GM19099 (cell line): ENCODE measurements around the gene RNF8.

Experiments
- POLR2A ChIP-seq: IDR thresholded peaks from 3 replicates; pipeline ENCODE4 v1.6.1; 2011; ENCODE audit warnings: low read depth; ENCODE audit not compliant: insufficient read length; ENCODE audit errors: extremely low read depth

RNF8 gene, protein sequence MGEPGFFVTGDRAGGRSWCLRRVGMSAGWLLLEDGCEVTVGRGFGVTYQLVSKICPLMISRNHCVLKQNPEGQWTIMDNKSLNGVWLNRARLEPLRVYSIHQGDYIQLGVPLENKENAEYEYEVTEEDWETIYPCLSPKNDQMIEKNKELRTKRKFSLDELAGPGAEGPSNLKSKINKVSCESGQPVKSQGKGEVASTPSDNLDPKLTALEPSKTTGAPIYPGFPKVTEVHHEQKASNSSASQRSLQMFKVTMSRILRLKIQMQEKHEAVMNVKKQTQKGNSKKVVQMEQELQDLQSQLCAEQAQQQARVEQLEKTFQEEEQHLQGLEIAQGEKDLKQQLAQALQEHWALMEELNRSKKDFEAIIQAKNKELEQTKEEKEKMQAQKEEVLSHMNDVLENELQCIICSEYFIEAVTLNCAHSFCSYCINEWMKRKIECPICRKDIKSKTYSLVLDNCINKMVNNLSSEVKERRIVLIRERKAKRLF

GRCh38 chr6:37353761-37354525, at the start of gene RNF8:
Gene RNF8, plus strand, starts transcription at chr6:37353983. Its CDS starts 182 bp downstream, at chr6:37354165.
- TF ChIP-seq POLR2A, result peak; percentile 79

DNA sequence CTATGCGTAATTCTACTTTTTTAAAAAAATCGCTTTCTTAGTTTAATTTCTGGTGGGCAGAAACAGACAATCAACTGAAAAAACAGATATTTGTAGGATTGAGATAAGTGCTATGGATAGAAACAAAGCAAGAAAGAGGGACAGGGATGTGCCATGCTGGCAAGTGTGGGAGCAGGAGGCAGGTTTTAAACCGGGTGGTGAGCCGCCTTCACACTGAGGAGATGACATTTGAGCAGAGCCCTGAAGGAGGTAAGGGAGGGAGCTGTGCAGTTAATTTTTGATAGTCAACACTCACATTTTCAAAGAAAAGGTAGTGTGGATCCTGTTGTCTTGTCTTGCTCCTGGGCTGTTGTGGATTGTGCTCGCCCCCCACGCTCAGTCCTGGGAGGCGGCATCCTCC, 49.0 kb upstream of the RNF8 start:
- TF ChIP-seq POLR2A, result no peak

DNA sequence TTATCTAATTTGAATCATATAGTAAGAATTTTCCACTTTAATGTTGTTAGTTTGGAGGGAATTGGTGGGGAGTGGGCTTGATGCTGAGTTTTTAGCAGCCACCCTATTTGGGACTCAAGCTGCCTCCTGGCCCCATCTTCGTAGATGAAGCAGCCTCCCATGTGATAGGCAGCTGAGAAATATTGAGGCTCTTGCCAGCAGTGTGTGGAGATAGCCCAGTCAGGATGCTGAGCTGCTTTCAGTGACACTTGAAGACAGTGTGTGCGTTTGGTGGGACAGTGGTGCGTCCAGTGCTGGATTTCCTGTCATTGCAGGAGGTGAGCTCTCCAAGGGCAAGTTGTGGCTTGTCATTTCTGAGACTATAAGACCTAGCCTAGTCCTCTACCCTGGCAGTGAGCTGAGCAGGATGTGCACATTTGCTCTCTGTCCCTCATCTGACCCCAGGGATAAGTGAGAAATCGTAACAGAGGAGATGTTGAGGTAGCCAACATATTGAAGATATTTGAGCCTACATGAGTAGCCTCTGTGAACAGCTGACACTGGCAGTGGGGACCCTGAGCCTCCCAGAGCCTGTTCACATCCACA, 47.9 kb upstream of the RNF8 start:
- TF ChIP-seq POLR2A, result no peak

DNA sequence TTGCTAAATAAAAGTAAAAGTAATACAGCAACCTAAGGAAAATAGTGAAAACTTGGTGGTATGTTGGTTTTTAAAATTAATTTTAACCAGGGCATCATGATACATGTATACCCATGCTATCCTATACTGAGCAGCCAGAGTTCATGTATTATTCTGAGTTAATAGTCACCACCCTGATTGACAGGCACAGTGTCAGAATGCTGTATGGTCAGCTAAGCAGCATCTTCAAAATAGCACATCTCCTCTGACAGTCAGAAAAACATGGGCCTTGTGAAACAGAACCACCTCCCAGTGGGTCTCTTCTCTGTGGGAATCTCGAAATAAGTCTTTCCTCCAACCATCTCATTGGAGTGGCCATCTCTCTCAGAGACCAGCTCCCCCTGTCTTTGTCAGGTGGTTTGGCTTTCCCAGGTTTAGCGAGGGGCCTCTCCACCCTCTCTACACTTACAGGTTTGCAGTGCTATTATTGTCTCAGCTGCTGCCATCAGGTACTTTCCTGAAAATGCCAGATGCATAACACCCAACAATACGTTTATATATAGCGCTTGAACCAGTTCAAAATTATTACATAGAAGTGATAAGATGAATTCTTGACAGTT, 47.1 kb upstream of the RNF8 start:
- no peak for TF ChIP-seq POLR2A

DNA sequence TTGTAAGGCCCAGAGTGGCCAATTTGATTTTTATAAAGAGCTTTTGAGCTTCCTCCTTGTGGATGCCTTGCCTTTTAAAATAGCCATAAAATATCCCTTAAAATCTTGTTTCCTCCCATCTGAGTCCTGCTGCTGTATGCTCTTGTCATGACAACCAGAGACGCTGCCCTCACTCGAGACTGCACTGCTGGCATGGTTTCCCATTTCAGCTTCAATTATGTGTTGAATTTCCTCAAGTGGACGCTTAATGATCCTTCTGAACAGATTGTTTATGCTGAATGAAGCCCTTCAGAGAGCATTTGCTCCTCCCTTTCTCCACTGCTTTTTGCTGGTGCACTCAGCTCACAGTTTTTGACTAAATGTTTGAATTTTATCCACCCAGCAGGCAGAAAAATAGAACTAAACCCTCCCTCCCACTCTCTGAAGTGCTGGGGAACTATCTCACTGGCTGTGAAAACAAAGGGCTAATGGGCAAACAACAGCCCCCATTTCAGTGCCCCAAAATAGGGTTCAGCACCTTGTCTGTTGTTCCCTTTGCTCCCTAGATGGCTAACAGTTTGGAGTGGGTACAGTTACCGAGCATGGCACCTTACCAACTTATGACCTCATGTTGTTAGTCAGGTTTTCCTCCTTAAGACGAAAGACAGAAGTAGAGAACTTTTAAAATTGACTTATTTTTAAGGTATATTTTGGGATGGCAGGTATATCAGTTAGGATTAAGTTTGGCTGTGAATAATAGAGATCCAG, 45.5 kb upstream of the RNF8 start:
- no peak for TF ChIP-seq POLR2A

DNA sequence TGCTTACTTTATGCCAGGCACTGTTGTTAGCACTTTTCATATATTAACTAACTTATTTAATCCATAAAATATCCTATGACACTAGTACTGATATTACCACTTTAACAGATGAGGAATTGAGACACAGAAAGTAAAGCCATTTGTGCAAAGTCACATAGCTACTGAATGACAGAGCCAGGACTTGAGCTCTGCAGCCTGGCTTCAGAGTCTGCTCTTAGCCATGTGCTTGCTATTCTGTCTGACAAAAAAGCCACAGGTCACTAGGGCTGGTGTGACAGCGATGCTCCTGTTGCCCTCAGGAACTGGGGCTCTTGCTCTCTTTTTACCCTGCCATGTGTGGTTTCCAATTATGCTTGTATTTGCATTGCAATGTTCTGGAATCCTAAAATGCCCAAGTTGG, 44.7 kb upstream of the RNF8 start:
- no peak for TF ChIP-seq POLR2A

DNA sequence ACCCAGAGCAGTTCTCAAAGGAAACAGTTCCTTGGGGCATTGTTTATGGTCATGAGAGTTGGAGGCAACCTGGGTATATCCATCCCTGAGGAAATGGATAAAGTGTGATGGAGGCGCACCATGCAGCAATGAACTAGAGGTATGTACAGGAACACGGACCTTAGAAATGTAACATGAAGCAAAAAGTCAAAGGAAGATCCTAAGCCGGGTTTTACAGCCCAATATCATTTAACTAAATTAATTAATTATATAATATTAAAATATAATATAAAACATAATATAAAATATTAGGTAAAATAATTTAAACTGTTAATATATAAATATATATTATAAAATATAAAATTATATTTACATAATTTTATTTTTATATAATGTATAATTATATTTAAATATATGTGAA, 44.1 kb upstream of the RNF8 start:
- no peak for TF ChIP-seq POLR2A

GRCh38 chr6:37310966-37311365, 42.8 kb upstream of the RNF8 start:
- no peak for TF ChIP-seq POLR2A

- no peak for TF ChIP-seq POLR2A
Observed at GRCh38 chr6:37311741-37312473, 41.9 kb upstream of the RNF8 start.

- no peak for TF ChIP-seq POLR2A
Observed at GRCh38 chr6:37313723-37314486, 39.9 kb upstream of the RNF8 start.

- no peak for TF ChIP-seq POLR2A
Observed at GRCh38 chr6:37314487-37315156, 39.2 kb upstream of the RNF8 start.

DNA sequence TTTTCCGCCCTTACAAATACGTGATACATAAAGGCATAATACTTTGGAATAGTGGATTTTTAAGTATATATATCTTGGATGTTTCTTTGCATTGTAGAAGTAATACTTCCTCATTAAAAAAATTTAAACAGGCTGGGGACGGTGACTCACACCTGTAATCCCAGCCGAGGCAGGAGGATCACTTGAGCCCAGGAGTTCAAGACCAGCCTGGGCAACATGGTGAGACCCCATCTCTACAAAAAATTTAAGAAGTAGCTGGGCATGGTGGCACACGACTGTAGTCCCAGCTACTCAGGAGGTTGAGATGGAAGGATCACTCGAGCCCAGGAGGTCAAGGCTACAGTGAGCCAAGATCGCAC, 38.6 kb upstream of the RNF8 start:
- no peak for TF ChIP-seq POLR2A

- no peak for TF ChIP-seq POLR2A
Observed at GRCh38 chr6:37316071-37316470, 37.7 kb upstream of the RNF8 start.
